ENCODE data around the gene ELK1.

ELK1 gene

DNA sequence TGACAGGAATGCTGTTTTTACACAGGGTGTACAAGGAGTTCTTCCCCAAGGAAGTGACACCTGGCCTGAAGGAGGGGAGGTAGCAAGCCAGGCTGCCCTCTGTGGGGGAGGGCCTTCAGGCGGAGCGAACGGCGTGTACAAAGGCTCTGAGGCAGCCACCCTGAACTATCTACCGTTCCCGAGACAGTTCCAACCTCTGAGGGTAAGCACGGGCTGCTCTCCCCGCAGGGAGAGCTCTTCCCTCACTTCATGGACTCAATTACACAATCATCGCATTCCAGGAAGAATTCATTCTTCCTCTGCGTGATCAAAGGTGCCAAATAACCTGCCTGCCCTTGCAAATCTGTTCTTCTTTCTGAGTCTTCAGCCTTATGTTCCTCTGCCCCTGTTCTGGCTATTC is 4.8 kb downstream of the ELK1 start:
- DNase-seq (ENCODE audit: low read depth): no peak

DNA sequence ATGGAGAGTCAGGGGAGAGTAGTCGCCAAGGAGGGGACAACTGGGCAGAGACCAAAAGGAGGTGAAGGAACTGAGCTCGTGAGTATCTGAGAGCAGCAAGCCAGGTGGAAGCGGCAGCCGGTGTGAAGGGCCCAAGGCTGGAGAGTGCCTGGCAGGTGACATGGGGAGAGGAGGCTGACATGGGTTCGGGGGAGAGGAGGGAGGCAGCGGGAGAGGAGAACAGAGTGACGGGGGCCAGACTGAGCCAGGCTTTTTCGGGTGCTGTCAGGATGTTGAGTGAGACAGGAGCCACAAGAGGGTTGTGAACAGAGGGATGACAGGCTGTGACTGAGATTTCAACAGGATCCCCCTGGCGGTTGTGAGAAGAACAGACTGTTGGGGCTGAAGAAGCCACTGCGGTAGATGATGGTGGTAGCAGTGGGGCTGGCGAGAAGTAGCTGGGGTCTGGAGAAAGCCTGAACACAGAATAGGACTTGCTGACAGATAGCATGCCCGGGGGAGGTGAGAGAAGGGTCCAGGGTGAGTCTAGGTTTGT is 5.7 kb downstream of the ELK1 start:
- DNase-seq (ENCODE audit: low read depth): peak; percentile 64

DNA sequence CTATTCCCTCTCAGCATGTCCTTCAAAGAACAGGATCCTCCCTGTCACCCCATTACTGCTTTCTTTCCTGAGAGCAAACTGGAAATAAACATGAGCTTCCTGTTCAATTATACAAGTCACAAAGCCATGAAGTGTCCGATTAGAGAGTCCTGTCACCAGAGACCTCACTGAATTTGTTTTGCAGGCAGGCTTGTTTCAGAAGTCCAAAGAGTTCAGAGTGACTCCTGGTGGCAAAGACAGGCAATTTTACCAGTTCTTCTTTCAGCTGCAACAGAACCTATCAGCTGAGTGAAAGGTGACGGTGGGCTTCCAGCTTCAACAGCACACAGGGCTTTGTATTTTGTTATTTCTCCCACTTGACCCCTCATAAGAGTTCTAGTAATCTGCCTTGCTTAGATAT is 6.4 kb downstream of the ELK1 start:
- DNase-seq (ENCODE audit: low read depth): peak; percentile 32

DNA sequence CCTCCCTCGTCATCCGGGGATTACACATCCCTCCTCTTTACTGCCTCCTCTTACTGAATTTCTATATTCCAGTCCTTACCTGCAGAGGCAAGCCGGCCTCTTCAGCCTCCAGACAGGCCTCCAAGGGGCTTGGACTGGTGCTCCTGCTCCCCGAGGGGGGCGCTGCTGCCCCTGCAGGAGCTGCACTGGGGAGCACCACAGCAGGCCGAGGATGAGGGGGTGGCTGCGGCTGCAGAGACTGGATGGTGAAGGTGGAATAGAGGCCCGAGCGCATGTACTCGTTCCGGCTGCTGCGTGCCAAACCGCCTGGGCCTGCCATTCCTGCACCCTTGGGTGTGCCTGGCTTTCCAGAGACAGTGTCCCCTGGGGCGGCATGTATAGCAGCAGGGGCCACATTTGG is 11.5 kb downstream of the ELK1 start:
- no peak for DNase-seq (ENCODE audit: low read depth)

DNA sequence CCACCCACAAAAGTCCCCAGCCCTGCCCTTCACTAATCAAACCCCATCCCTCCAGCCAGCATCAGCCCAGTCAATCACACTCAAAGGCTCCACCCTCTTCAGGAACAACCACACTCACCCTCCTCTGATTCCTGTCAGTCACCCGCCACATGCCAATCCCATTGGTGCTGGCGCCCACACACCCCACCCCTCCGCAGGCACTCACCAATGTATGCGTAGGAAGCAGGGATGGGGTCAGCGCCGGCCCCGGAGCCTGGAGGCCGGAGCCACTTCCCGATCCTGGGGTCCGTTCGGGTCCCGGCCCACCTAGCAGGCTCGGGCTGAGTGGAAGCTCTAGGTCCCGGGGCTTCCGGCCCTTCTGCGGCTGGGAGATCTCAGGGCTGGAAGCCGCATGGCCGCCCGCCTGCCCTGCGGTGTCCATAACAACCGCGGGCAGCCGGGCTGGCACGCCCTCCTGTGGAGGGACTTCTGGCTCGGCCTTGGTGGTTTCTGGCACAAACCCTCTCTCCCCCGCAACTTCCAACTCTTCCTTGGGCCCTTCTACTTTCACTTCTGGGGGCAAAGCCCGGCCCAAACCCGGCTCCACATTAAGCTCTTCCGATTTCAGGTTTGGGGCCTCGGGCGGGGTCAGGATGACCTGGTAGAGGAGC is 12.7 kb downstream of the ELK1 start:
- no peak for DNase-seq (ENCODE audit: low read depth)

DNA sequence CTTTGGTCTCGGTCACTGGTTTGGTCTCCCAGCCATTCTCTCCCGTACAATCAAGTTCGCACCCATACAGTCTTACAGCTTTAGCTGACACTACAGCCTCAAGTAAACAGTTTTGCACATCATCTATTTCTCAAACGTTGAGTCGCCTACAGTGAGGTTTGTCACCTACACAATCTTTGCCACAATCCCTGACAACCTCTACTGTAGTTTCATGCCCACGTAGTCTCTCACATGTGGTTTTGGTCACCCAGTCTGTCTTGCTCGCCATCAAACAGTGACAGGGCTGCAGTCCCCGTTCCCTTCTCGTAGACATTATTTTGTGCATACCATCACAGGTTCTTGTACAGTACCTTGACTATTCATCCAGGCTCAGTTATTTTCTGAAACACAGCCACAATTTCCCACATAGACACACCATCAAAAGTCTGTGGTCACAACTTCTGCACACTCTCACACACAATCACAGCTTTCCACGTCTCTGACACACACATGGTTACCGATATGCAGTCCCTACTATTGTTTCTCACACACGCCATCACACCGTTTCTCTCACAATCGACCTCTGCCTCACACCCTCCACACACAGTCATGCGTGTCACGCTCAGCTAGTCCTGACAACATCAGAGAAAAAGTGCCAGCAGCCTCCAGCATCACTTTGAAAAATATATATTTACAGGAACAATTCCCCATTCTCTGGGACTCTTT is 15.3 kb downstream of the ELK1 start:
- no peak for DNase-seq (ENCODE audit: low read depth)

DNA sequence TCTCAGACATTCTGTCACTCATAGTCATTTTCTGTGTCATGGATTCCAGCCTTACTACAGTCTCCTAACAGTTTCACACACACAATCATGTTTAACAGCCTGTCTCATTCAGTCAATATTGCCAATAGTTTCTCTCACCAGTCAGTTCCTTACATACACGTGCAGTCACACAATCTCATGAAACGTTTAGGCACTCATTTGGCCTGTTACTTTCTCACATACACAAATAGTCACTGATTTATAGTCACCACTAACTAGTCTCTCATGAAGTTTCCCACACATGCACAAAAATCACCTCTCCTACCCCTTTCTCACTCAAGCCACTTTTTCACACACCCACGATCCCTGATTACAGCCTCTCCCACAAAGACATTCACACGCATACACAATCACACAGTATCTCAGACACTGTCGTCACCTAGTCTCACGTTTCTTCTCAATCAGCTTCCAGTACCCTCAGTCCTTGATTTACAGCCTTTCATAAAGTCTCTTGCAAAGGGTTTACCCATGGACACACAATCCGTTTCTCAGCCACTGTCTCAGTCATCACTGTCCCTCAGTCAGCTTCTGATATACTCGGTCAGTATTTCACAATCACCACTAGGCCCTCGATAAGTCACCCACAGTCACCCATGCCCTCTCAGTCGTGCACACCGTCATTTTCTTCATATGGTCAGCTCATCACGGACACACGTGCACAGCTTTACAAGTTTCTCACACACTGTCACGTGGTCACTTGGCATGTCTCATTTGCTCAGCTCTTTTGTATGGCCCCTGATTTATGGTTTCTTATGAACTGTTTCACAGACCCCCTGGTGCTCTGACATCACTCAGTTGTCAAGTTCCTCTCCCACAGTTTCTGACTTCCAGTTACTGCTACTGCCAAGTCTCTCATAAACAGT is 16.4 kb downstream of the ELK1 start:
- DNase-seq (ENCODE audit: low read depth): no peak

DNA sequence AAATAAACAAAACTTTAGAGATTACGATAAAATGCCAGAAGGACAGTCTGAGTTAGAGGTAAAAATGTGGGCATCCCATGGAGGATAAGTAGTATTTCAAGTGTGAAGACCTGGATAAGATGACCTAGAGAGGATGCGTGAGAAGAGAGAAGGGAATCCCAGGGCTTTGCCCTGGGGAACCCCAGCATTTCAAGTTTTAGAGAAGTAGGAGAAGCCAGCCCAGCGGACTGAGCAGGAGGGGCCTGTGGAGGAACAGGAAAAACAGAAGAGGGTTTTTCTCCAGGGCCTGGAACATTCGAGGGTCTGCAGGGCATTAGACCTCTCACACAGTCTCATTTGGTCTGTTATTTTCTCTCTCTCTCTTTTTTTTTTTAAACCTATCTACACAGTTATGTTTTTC is 17.7 kb downstream of the ELK1 start:
- DNase-seq (ENCODE audit: low read depth): no peak

DNA sequence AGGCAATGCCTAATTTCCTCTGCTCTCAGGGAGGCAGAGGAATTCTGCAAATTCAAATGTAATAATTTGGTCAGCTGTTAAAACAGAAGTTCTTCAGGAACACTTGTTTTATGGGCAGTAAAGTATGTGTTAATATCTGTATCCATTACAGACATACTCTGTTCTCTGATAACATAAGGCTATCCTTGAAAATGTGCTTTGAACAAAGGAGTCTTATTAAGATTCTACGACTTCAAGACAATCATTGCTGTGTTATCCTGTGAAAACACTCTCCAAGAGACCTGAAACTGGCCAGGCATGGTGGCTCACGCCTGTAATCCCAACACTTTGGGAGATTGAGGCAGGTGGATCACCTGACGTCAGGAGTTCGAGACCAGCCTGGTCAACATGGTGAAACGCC is 18.7 kb downstream of the ELK1 start:
- DNase-seq (ENCODE audit: low read depth): no peak

DNA sequence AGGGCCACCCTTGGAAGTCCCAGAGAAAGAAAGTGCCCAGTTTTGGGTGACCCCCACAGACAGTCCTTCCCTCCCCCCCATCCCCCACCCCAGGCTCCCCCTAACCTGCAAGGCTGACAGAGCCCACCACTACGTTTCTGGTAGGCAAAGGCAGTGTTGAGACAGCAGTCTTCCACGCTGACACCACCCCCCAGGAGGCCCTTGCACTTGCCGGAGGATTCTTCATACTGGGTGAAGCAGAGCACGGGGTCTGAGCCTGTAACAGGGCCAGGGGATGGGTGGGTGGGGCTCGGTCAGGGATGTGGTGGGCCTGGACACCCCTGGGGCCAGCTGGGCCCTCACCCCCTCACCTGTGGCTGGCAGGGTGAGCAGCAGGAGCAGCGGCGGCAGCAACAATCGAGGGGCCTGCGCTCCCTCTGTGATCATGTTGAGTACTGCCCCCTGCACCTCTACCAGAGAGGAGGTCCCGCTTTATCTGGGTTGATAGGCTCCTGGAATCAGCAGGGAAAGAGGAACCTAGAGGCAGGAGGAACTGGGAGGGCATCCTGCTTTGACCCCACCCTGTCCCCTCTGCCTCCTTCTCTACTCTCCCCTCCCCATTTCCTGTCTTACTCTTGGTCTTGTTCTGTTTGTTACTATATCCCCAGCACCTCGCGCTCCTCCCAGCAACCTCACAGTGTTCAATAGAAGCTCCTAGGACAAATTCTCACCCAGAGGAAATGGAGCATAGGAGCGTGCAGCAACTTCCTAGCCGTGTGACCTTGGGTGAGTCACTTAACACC is 20.8 kb downstream of the ELK1 start, which contains the start of gene CFP:
Gene CFP (minus strand): TSS at position 512 of the 782 bp plus-strand sequence. CDS start 86 bp downstream, at position 426.
- no peak for DNase-seq (ENCODE audit: low read depth)

DNA sequence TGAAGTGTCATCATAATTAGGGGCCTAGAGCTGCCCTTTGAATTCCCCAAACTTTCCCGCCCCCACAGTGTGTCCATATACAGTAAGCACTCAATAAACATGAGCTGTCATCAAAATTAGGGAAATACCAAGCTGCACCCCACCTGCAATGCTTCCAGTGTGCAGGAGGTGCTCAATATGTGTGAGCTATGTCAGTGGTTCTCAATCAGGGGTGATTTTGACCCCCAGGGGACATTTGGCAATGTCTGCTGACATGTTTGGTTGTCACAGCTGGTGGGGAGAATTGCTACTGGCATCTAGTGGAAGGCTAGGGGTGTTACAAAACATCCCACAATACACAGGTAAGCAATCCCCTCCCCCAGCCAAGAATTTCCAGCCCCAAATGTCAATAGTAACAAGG is 21.4 kb downstream of the ELK1 start:
- DNase-seq (ENCODE audit: low read depth): no peak

DNA sequence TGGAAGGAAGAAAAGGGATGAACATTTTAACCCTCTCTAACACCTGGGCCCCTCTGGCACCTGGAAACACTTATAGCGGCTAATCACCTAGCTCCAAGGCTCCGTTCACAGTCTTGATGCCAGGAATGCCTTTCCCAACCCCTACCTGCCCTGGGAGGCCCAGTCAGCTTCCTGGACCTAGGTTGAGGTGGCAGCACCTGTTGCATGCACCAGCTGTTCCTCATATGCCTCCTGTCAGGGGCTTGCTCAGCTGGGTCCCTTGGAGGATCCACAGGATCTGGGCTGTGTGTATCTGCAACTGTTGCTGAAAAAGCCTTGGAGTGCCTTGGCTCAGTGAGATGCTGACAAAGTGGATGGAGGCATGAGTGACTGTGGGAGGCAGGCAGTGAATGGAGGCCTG is 25.0 kb downstream of the ELK1 start:
- no peak for DNase-seq (ENCODE audit: low read depth)

DNA sequence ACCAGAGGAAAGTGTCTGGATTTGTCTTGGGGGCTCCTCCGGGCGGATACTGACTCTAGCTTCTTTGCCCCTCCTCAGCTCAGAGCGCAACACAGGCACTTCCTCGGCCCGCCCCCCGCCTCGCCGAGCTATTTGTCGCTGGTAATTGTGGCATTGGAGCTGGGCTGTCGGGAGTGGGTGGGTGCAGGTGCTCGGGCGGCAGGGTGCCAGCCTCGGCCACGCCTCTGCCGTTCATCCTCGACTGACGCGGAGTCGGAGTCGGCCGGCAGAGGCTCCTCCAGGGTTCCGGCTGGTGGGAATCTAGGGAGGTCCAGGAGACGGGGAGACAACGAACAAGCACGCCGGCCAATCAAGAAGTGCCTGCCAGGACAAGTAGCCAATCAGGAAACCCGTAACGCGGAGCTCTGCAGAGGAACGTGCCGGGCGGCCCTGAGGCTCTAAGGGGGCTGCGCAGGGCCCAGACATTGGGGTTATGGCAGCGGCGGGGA is 26.8 kb downstream of the ELK1 start:
- peak; percentile 79 for DNase-seq (ENCODE audit: low read depth)

DNA sequence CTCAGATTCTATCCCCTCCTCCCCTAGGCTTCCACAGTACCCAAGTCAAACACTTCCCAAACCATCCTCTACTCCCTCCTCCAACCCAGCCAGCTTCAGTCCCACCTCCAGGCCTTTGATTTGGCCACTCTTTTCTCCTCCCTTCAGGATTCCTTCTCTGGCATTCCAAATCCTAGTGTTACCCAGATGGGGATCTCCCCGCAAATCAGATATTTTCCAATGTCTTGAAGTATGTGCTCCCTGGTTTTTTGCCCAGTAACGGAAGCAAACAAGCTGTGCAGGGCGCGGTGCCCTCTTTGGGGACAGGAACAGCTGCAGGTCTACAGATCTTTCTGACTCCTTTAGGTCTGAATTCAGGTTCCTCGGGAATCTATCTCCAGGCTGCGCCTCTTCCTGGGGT is 28.5 kb downstream of the ELK1 start:
- no peak for DNase-seq (ENCODE audit: low read depth)

DNA sequence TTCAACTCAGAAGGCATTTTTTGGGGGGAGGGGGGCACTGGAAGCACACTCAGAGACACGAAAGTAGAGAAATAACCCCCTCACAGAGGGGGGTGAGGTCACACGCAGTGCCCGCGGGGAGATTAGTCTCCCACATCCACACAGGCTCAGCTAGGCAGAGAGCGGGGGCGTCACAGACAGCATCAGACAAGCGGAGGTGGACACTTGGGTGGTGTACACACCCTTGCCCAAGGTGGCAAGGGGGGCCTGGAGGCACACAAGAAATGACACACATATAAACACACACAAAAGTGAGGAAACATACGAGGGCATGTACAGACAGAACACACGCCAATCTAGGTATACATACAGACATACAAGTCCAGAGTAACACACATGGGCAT is 30.1 kb downstream of the ELK1 start:
- no peak for DNase-seq (ENCODE audit: low read depth)

DNA sequence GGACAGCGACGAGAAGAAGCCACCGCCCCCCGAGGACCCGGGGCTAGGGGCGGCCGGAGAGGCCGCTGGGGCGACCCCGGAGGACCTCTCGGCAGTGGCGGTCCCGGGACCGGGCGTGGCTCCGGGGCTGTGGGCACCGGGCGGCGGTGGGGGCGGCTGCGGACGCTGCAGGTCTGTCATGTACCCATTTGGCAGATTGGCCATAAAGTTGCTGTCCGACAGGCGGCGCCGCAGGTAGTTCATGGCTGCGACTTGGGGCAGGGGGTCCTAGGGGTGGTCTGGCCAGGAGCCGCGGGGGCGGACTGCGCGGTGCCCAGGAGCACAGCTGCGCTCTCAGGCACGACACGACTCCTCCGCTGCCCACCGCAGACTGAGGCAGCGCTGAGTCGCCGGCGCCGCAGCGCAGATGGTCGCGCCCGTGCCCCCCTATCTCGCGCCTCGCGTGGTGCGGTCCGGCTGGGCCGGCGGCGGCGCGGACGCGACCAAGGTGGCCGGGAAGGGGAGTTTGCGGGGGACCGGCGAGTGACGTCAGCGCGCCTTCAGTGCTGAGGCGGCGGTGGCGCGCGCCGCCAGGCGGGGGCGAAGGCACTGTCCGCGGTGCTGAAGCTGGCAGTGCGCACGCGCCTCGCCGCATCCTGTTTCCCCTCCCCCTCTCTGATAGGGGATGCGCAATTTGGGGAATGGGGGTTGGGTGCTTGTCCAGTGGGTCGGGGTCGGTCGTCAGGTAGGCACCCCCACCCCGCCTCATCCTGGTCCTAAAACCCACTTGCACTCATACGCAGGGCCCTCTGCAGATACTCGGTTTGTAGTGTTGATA is 30.7 kb downstream of the ELK1 start, which contains the start of gene SYN1:
Gene SYN1 (minus strand): TSS at position 372 of the 817 bp plus-strand sequence. CDS start 129 bp downstream, at position 243.
- peak; percentile 83 for DNase-seq (ENCODE audit: low read depth)

DNA sequence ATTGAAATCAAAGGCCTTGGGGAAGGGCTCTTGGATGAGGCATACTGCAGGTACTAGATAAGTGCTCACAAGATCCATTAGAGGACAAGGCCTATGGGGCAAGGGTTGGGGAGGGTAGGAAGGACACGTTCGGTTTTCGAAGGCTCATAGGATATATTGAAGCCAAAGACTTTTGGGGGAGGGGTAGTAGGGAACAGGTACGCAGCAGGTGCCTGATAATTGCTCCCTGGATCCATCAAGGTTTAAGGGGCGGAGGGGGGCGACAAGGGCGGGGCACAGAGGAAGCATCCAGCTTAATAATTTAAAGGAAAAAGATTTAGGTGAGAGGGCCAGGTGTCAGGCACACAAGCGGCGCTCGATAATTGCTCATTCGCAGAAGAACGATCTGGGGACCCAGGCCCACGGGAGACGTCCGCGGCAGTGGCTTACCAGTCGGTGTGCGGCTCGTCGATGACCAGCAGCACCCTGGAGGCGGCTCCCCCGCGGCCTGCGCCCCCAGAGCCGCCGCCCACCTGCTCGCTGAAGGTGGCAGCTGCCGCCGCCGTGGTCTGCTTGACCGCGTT is 31.4 kb downstream of the ELK1 start:
- DNase-seq (ENCODE audit: low read depth): no peak

DNA sequence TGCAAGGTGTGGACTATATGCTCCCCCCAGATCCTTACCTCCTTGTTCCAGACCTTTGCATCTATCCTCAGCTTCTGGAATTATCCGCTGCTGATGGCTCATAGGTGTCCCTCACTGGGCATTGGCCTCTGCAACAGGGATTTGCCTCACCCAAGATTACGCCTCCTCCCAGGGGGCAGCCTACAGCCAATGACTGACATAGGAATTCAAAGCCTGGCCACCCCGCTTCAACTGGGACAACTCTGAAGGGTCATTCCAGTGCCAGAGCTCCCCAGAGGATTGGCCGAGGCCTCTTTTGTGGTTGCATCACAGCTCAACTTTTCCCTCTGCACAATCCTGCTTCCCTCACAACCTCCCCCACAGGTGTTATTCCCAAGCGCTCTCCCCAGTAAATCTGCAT is 35.7 kb downstream of the ELK1 start:
- DNase-seq (ENCODE audit: low read depth): no peak

DNA sequence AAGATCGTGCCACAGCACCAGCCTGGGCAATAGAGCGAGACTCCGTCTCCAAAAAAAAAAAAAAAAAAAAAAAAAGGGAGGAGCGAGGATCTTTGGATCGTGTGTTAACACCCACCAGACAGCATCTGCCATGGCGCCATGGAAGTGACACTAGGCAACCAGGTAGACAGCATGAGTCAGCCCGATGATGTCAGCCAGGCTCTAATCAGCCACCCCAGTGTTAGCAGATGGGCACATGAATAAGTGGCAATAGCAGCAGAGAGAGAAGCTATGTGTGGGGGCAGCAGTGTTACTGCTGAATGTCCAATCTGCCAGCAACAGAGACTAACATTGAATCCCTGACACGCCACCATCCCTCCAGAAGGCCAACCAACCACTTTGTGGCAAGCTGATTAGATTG is 37.3 kb downstream of the ELK1 start:
- DNase-seq (ENCODE audit: low read depth): no peak

DNA sequence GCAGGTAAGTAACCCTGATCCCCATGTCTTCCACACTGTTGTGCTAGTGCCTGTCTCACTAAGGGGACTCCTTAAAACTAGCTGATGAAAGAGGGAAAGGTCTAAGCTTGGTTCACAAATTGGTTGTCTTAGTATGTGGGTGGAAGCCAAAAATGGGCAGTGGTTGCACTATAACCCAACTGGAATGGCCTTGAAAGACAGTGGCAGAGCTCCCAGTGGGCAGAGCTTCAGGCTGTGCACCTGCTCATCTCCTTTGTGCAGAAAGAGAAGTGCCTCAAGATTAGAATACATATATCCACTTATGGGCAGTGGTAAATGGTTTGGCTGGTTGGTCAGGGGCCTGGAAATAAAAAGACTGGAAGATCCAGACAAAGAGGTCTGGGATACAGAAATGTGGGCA is 37.9 kb downstream of the ELK1 start:
- DNase-seq (ENCODE audit: low read depth): no peak
